ENCODE measurements around the gene BRINP2.
"Not testable (repeated sequence)": the region's sequence is repeated elsewhere in the genome, so short reads cannot be mapped to it uniquely, and the experiment has no call there.

Gene BRINP2

GRCh38 chr1:177311111-177311510 is 140.4 kb downstream of the BRINP2 start:
- DNase-seq = no peak
- TF ChIP-seq GATA1 (IDR thresholded peaks at IDR 0.05; ENCODE audit: low read depth, low read length) (no peak), POLR2A (IDR thresholded peaks at IDR 0.05; ENCODE audit: low read length) (no peak)

DNA sequence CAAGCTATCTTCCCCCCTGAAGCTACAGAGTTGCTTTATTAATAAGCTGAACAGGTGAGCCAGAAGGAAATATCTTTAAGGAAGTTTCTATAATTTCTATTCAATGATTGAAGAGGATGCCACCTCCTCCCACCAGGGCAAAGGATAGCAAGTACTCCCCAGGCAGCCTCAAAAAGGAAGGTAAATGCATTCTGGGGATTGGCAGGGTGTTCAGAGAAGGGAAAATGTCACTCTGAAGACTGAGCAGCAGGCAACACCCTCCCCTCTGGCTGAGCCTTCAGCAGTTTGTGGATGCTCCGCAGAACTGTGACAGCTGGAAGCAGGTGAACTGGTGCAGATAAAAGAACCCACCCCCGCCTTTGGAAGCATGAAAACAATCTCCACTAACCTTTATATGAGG is 140.8 kb downstream of the BRINP2 start:
- no peak for DNase-seq
- no peak for TF ChIP-seq GATA1 (IDR thresholded peaks at IDR 0.05; ENCODE audit: low read depth, low read length)
- TF ChIP-seq POLR2A (IDR thresholded peaks at IDR 0.05; ENCODE audit: low read length) = no peak

GRCh38 chr1:177315261-177315660 is 144.5 kb downstream of the BRINP2 start:
- no peak for TF ChIP-seq GATA1 (IDR thresholded peaks at IDR 0.05; ENCODE audit: low read depth, low read length)
- DNase-seq = no peak

DNA sequence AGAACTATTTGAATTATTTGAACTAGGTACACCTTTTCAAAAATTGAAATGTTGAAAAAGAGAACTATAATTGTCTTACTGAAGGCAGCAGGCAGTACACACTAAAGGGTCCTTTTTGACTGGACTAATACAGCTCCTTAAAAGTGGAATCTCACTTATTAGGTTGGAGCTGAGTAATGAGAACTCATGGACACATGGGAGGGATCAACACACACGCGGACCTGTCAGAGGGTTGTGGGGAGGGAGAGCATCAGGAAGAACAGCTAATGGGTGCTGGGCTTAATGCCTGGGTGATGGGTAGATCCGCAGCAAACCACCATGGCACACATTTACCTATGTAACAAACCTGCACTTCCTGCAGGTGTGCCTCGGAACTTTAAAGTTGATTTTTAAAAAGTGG is 145.0 kb downstream of the BRINP2 start:
- no peak for TF ChIP-seq GATA1 (IDR thresholded peaks at IDR 0.05; ENCODE audit: low read depth, low read length)
- no peak for DNase-seq

DNA sequence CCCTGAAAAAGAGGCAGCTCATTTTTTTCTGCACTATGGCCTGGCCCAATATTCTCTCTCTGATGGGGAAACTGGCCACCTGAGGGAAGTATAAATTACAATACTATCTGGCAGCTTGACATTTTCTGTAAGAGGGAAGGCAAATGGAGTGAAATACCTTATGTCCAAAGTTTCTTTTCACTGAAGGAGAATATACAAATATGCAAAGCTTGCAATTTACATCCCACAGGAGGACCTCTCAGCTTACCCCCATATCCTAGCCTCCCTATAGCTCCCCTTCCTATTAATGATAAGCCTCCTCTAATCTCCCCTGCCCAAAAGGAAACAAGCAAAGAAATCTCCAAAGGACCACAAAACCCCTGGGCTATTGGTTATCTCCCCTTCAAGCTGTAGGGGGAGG is 150.7 kb downstream of the BRINP2 start:
- not testable (repeated sequence) for DNase-seq

GRCh38 chr1:177328251-177328650 is 157.5 kb downstream of the BRINP2 start:
- TF ChIP-seq POLR2A (IDR thresholded peaks at IDR 0.05; ENCODE audit: low read length) (no peak), GATA1 (IDR thresholded peaks at IDR 0.05; ENCODE audit: low read depth, low read length) (no peak)

GRCh38 chr1:177329871-177330270 is 159.1 kb downstream of the BRINP2 start:
- no peak for TF ChIP-seq POLR2A (IDR thresholded peaks at IDR 0.05; ENCODE audit: low read length)
- no peak for DNase-seq

More at GRCh38 chr1:177328251-177328650, 157.5 kb downstream of the BRINP2 start:
- no peak for DNase-seq
